ENCODE data around the gene TMEM87B. TPM values are rescaled to one million over a fixed set of nuclear protein-coding genes. Genes with fewer than 3 reads are reported as not detected.

The TMEM87B gene
- total RNA-seq, 1 experiment from 2014 or later: 14.8 TPM

GRCh38 chr2:112149866-112150435, 94.9 kb downstream of the TMEM87B start:
- ATAC-seq (no peak), DNase-seq (ENCODE audit: low read depth, low spot score) (no peak)
- CTCF ChIA-PET: no interaction called here
- intact Hi-C loops (cut with micrococcal nuclease): no loop called here
- H3K4me1 ChIP-seq (ENCODE audit: control insufficient read depth in 1 of 2, insufficient read depth in 2 of 2, low read length in 2 of 2): no peaks in the 10 kb centered on the region
- no peaks in the 10 kb centered on the region for H3K79me2 ChIP-seq (ENCODE audit: insufficient read depth, low read length)
- POLR2A ChIA-PET: no interaction called here
- H3K4me3 ChIP-seq (replicated peaks in 1 of 2; ENCODE audit: low read depth in 1 of 2, low read length in 2 of 2): no peak overlapping the region
- no peak overlapping the region for H3K27ac ChIP-seq (ENCODE audit: low read depth, low read length)
- H3K36me3 ChIP-seq (ENCODE audit: control insufficient read depth in 1 of 2, insufficient read depth in 2 of 2, low read length in 2 of 2): no peaks in the 10 kb centered on the region
- no peak overlapping the region for H2AFZ ChIP-seq (ENCODE audit: low read depth, low read length, poor library complexity, severe bottlenecking)
- no peak overlapping the region for H3K4me2 ChIP-seq (ENCODE audit: low read length)
- no peaks in the 10 kb centered on the region for H3K9me3 ChIP-seq (ENCODE audit: control insufficient read depth in 1 of 2, insufficient read depth in 1 of 2, low read depth in 1 of 2, low read length in 2 of 2)
- H3K9me2 ChIP-seq (ENCODE audit: insufficient read depth): no peaks in the 10 kb centered on the region
- TF ChIP-seq YY1 (IDR thresholded peaks at IDR 0.05; ENCODE audit: extremely low read depth, insufficient replicate concordance, low read depth, low read length) (no peak), EZH2 (IDR thresholded peaks at IDR 0.05) (no peak), ELF1 (IDR thresholded peaks at IDR 0.05; ENCODE audit: borderline replicate concordance, low read depth) (no peak), EGR1 (IDR thresholded peaks at IDR 0.05; ENCODE audit: low read depth) (no peak), EZH2phosphoT487 (IDR thresholded peaks at IDR 0.05; ENCODE audit: borderline replicate concordance) (no peak), CBX3 (IDR thresholded peaks at IDR 0.05; ENCODE audit: low read depth) (no peak), CEBPB (IDR thresholded peaks at IDR 0.05; ENCODE audit: low read depth) (no peak), ATF3 (IDR thresholded peaks at IDR 0.05) (no peak), TCF7L2 (IDR thresholded peaks at IDR 0.05; ENCODE audit: borderline replicate concordance, extremely low read depth, insufficient read depth, insufficient read length) (no peak), RAD21 (IDR thresholded peaks at IDR 0.05; ENCODE audit: low read depth) (no peak), ZNF274 (IDR thresholded peaks at IDR 0.05; ENCODE audit: low read depth, low read length) (no peak), MAX (IDR thresholded peaks at IDR 0.05) (no peak), SRF (IDR thresholded peaks at IDR 0.05; ENCODE audit: low read depth) (no peak), ZBTB33 (IDR thresholded peaks at IDR 0.05; ENCODE audit: extremely low read depth, insufficient replicate concordance, low read length) (no peak), REST (IDR thresholded peaks at IDR 0.05; ENCODE audit: low read depth) (no peak), CTCF (IDR thresholded peaks at IDR 0.05 in 2 of 3, conservative IDR thresholded peaks at IDR 0.05 in 1 of 3; ENCODE audit: borderline replicate concordance in 1 of 3, insufficient read depth in 1 of 3, low read depth in 2 of 3, low read length in 2 of 3) (no peak), FOSL1 (IDR thresholded peaks at IDR 0.05; ENCODE audit: low read depth) (no peak)
- H3K27me3 ChIP-seq (ENCODE audit: insufficient read depth, low read length): no peaks in the 10 kb centered on the region
- no TSS peak for BruUV-seq (replicated peaks)
- RAD21 ChIA-PET (ENCODE audit: low non-redundant PET in 1 of 2, low total read pairs in 2 of 2, uncharacterized antibody in 2 of 2, unreplicated experiment in 2 of 2): no interaction called here
- H3K9ac ChIP-seq (ENCODE audit: low read length): no peak overlapping the region
- H4K20me1 ChIP-seq (ENCODE audit: insufficient read depth): no peaks in the 10 kb centered on the region

Data from HCT116 (cell line).